RWPE1 (cell line): Measurements from ENCODE around the gene MYRIP.
"Not testable (repeated sequence)": the region's sequence is repeated elsewhere in the genome, so short reads cannot be mapped to it uniquely, and the experiment has no call there.

Source experiments
- CTCF ChIA-PET: fragments of 350-600 bp; sonication (Branson Sonifier 250); formaldehyde crosslinking; extraction: SDS; loops from one replicate; lab custom pipeline; 2021; lab: Yijun Ruan, JAX
- POLR2A ChIA-PET: fragments of 400-600 bp; formaldehyde crosslinking; extraction: SDS; loops from one replicate; lab custom pipeline; 2020; ENCODE audit warnings: antibody characterized with exemption; ENCODE audit not compliant: low non-redundant PET; lab: Yijun Ruan, JAX
- DNase-seq: peaks from one replicate; pipeline ENCODE4 v3.0.0; 2012; ENCODE audit warnings: low spot score
- H3K27ac ChIP-seq: fragments of 450-650 bp; 2 replicates; pipeline ENCODE4 v1.5.1; 2017
- TF ChIP-seq, protein P1 (sequence below): fragments of 450-650 bp; conservative IDR thresholded peaks from 2 replicates; pipeline ENCODE4 v1.5.1; 2017; ENCODE audit warnings: low read depth, mild to moderate bottlenecking

The MYRIP gene

DNA sequence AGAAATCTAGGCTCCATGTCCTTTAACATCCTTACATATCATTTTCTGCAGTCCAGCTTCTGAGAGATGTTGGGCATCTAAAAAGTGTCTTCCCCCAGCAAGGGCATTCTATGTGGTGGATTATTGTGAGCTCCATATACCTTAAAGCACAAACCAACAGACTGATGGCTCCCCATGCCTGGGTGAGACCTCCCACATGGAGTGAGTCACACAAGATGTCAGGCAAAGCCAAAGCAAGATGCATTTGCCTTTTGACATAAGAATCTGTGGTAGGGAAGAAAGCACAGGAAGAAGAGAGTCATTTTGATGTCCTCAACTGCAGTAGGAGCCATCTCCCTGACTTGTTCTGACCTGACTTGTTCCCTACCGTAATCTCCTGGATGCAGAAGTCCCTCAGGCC lies 261.4 kb downstream of the MYRIP start:
- ChIA-PET POLR2A (no interaction called here), CTCF (no interaction called here)
- H3K27ac ChIP-seq = no peak overlapping the region
- DNase-seq = no peak
- TF ChIP-seq, protein P1, sequence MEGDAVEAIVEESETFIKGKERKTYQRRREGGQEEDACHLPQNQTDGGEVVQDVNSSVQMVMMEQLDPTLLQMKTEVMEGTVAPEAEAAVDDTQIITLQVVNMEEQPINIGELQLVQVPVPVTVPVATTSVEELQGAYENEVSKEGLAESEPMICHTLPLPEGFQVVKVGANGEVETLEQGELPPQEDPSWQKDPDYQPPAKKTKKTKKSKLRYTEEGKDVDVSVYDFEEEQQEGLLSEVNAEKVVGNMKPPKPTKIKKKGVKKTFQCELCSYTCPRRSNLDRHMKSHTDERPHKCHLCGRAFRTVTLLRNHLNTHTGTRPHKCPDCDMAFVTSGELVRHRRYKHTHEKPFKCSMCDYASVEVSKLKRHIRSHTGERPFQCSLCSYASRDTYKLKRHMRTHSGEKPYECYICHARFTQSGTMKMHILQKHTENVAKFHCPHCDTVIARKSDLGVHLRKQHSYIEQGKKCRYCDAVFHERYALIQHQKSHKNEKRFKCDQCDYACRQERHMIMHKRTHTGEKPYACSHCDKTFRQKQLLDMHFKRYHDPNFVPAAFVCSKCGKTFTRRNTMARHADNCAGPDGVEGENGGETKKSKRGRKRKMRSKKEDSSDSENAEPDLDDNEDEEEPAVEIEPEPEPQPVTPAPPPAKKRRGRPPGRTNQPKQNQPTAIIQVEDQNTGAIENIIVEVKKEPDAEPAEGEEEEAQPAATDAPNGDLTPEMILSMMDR = no peak

GRCh38 chr3:40071683-40072238 lies 262.4 kb downstream of the MYRIP start:
- H3K27ac ChIP-seq = no peak overlapping the region
- no peak for DNase-seq
- TF ChIP-seq, protein P1 = no peak
- POLR2A ChIA-PET = no interaction called here
- CTCF ChIA-PET = no interaction called here

GRCh38 chr3:40073310-40074007 lies 264.1 kb downstream of the MYRIP start:
- POLR2A ChIA-PET = no interaction called here
- no peak overlapping the region for H3K27ac ChIP-seq
- CTCF ChIA-PET = no interaction called here
- TF ChIP-seq, protein P1 = no peak
- no peak for DNase-seq

DNA sequence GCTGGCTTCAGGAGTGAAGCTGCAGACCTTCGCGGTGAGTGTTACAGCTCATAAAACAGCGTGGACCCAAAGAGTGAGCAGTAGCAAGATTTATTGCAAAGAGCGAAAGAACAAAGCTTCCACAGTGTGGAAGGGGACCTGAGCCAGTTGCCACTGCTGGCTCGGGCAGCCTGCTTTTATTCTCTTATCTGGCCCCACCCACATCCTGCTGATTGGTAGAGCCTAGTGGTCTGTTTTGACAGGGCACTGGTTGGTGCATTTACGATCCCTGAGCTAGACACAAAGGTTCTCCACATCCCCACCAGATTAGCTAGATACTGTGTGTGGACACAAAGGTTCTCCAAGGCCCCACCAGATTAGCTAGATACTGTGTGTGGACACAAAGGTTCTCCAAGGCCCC lies 267.7 kb downstream of the MYRIP start:
- CTCF ChIA-PET, POLR2A ChIA-PET, DNase-seq, H3K27ac ChIP-seq: not testable (repeated sequence)

DNA sequence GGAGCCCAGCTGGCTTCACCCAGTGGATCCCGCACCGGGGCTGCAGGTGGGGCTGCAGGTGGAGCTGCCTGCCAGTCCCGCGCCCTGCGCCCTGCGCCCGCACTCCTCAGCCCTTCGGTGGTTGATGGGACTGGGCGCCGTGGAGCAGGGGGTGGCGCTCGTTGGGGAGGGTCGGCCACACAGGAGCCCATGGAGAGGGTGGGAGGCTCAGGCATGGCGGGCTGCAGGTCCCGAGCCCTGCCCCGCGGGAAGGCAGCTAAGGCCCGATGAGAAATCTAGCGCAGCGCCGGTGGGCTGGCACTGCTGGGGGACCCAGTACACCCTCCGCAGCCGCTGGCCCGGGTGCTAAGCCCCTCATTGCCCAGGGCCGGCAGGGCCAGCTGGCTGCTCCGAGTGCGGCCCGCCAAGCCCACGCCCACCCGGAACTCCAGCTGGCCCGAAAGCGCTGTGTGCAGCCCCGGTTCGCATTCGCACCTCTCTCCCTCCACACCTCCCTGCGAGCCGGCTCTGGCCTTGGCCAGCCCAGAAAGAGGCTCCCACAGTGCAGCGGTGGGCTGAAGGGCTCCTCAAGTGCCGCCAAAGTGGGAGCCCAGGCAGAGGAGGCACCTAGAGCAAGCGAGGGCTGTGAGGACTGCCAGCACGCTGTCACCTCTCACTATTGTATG lies 268.6 kb downstream of the MYRIP start:
- H3K27ac ChIP-seq, CTCF ChIA-PET, POLR2A ChIA-PET, DNase-seq: not testable (repeated sequence)

DNA sequence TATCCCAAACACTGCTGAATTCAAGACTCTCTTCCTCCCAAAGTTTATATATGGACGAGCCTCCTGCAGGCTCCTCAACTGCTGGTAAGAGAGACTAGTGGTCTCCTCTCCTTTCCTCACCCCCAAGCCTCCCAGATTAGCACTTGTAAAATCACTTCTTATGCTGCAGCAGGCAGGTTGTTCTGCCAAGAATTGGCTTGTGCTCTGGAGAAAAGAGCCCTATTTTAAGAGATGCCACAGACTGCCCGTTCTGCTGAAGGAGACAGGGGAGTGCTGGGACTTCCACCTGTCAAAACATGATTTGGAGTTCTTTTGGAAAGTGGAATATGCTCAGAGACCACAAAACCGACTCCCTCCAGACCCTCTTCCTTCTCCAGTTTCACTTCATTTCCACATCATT lies 269.2 kb downstream of the MYRIP start:
- DNase-seq = no peak
- TF ChIP-seq, protein P1 = no peak
- ChIA-PET CTCF (no interaction called here), POLR2A (no interaction called here)
- H3K27ac ChIP-seq = no peak overlapping the region

GRCh38 chr3:40079203-40079846 lies 269.9 kb downstream of the MYRIP start:
- TF ChIP-seq, protein P1 = no peak
- POLR2A ChIA-PET = no interaction called here
- no peak for DNase-seq
- CTCF ChIA-PET = no interaction called here
- H3K27ac ChIP-seq = no peak overlapping the region
